IMR-90 (cell line): ENCODE data around the gene CHD2. TPM values are rescaled to one million over a fixed set of nuclear protein-coding genes. Genes with fewer than 3 reads are reported as not detected.

Experiments used
- ATAC-seq: fragments of 200-7000 bp; cut with Tn5 transposase; 2 replicates; pipeline ENCODE4 v1.9.1; 2020; ENCODE audit warnings: low read depth, mild to moderate bottlenecking, moderate library complexity
- BruUV-seq: library from RNA; stranded (reverse); fragments of 400-500 nt; replicated peaks from 2 replicates; lab custom pipeline; 2021; lab: Mats Ljungman, UMichigan
- CTCF ChIA-PET: fragments of 300-600 bp; formaldehyde crosslinking; extraction: SDS; loops from one replicate; lab custom pipeline; 2021; ENCODE audit warnings: antibody characterized with exemption; lab: Yijun Ruan, JAX
- POLR2A ChIA-PET: fragments of 300-600 bp; sonication (Branson Sonifier 250); formaldehyde crosslinking; loops from one replicate; lab custom pipeline; 2022; ENCODE audit warnings: antibody characterized with exemption; ENCODE audit not compliant: unreplicated experiment; lab: Charles Lee
- DNase-seq: peaks from one replicate; pipeline ENCODE4 v3.0.0; 2013
- H2AFZ ChIP-seq: replicated peaks from 2 replicates; pipeline ENCODE3; 2013; ENCODE audit warnings: low read length, mild to moderate bottlenecking; ENCODE audit not compliant: poor library complexity
- H2AK5ac ChIP-seq: 2 replicates; pipeline ENCODE4 v1.6.1; 2013; ENCODE audit warnings: low read depth, low read length, inconsistent platforms
- H2AK9ac ChIP-seq: replicated peaks from 2 replicates; pipeline ENCODE3; 2013; ENCODE audit warnings: mild to moderate bottlenecking, low read depth, low read length, moderate library complexity; ENCODE audit not compliant: poor library complexity
- H2BK120ac ChIP-seq: 2 replicates; pipeline ENCODE4 v1.6.1; 2013; ENCODE audit warnings: low read depth, low read length, inconsistent platforms
- H2BK15ac ChIP-seq: 3 replicates; pipeline ENCODE4 v1.6.1; 2013; ENCODE audit warnings: low read depth, low read length, inconsistent platforms
- H2BK20ac ChIP-seq: 2 replicates; pipeline ENCODE4 v1.6.1; 2013; ENCODE audit warnings: low read depth, mild to moderate bottlenecking, inconsistent platforms, low read length, moderate library complexity
- H2BK5ac ChIP-seq: 2 replicates; pipeline ENCODE4 v1.6.1; 2013; ENCODE audit warnings: mild to moderate bottlenecking, low read depth, low read length, inconsistent platforms; ENCODE audit not compliant: poor library complexity, severe bottlenecking
- H3K14ac ChIP-seq: replicated peaks from 2 replicates; pipeline ENCODE4 v1.6.1; 2013; ENCODE audit warnings: low read depth, low read length, inconsistent platforms
- H3K18ac ChIP-seq: 2 replicates; pipeline ENCODE4 v1.6.1; 2013; ENCODE audit warnings: low read depth, low read length, control low read depth
- H3K23ac ChIP-seq: 2 replicates; pipeline ENCODE4 v1.6.1; 2013; ENCODE audit warnings: low read depth, low read length, inconsistent platforms
- H3K27ac ChIP-seq: 2 replicates; pipeline ENCODE4 v1.5.1; 2013; ENCODE audit warnings: mild to moderate bottlenecking, control low read depth, low read length; ENCODE audit not compliant: insufficient read depth
- H3K27me3 ChIP-seq: 2 replicates; pipeline ENCODE4 v1.6.1; 2013; ENCODE audit warnings: low read length; ENCODE audit not compliant: control insufficient read depth, insufficient read depth
- H3K36me3 ChIP-seq: 2 replicates; pipeline ENCODE4 v1.6.1; 2013; ENCODE audit warnings: low read length, mixed read lengths; ENCODE audit not compliant: control insufficient read depth, insufficient read depth
- H3K4ac ChIP-seq: 2 replicates; pipeline ENCODE4 v1.6.1; 2013; ENCODE audit warnings: low read depth, low read length, inconsistent platforms
- H3K4me1 ChIP-seq: 2 replicates; pipeline ENCODE4 v1.6.1; 2013; ENCODE audit warnings: low read length, mixed read lengths; ENCODE audit not compliant: control insufficient read depth, insufficient read depth
- H3K4me2 ChIP-seq: 2 replicates; pipeline ENCODE4 v1.6.1; 2013; ENCODE audit warnings: low read depth, mild to moderate bottlenecking, control low read depth, low read length, moderate library complexity
- H3K4me3 ChIP-seq: 2 replicates; pipeline ENCODE4 v1.5.1; 2013; ENCODE audit warnings: low read depth, mild to moderate bottlenecking, control low read depth, low read length, moderate library complexity; ENCODE audit not compliant: insufficient read depth
- H3K56ac ChIP-seq: 2 replicates; pipeline ENCODE4 v1.6.1; 2013; ENCODE audit warnings: low read length, inconsistent platforms; ENCODE audit not compliant: insufficient read depth; ENCODE audit errors: extremely low read depth
- H3K79me1 ChIP-seq, 2 experiments: 2 replicates each; pipeline ENCODE4 v1.6.1; 2013; ENCODE audit warnings: low read length in 2 of 2, inconsistent platforms in 1 of 2, low read depth in 1 of 2
- H3K9ac ChIP-seq: 2 replicates; pipeline ENCODE4 v1.6.1; 2013; ENCODE audit warnings: low read depth, low read length, control low read depth
- H3K9me1 ChIP-seq: 2 replicates; pipeline ENCODE4 v1.6.1; 2013; ENCODE audit warnings: low read length, inconsistent platforms; ENCODE audit not compliant: insufficient read depth
- H3K9me3 ChIP-seq: 2 replicates; pipeline ENCODE4 v1.6.1; 2013; ENCODE audit warnings: low read length; ENCODE audit not compliant: control insufficient read depth, insufficient read depth
- H4K20me1 ChIP-seq: 2 replicates; pipeline ENCODE4 v1.6.1; 2013; ENCODE audit warnings: low read length, inconsistent platforms; ENCODE audit not compliant: insufficient read depth
- H4K5ac ChIP-seq: 2 replicates; pipeline ENCODE4 v1.6.1; 2013; ENCODE audit warnings: mild to moderate bottlenecking, low read depth, low read length, control low read depth
- H4K8ac ChIP-seq, 2 experiments: 2 replicates each; pipeline ENCODE4 v1.6.1; 2013; ENCODE audit warnings: low read depth in 2 of 2, low read length in 2 of 2, control low read depth in 1 of 2, inconsistent platforms in 1 of 2
- H4K91ac ChIP-seq: 2 replicates; pipeline ENCODE4 v1.6.1; 2013; ENCODE audit warnings: low read depth, low read length, inconsistent platforms; ENCODE audit not compliant: insufficient read depth
- BHLHE40 ChIP-seq: fragments of 150-350 bp; IDR thresholded peaks from 2 replicates; pipeline ENCODE4 v1.6.1; 2016; ENCODE audit warnings: mild to moderate bottlenecking, low read depth, low read length
- CHD1 ChIP-seq: IDR thresholded peaks from 2 replicates; pipeline ENCODE4 v1.6.1; 2012; ENCODE audit warnings: low read depth, low read length, improper control_type of control experiment
- FOS ChIP-seq: fragments of 150-350 bp; IDR thresholded peaks from 2 replicates; pipeline ENCODE4 v1.6.1; 2016; ENCODE audit warnings: low read depth, low read length
- MAZ ChIP-seq: IDR thresholded peaks from 2 replicates; pipeline ENCODE4 v1.6.1; 2012; ENCODE audit warnings: low read depth, mild to moderate bottlenecking, low read length, improper control_type of control experiment, moderate library complexity, borderline replicate concordance
- POLR2A ChIP-seq: IDR thresholded peaks from 2 replicates; pipeline ENCODE4 v1.6.1; 2012; ENCODE audit warnings: mild to moderate bottlenecking, low read depth, low read length
- RAD21 ChIP-seq: IDR thresholded peaks from 2 replicates; pipeline ENCODE4 v1.6.1; 2012; ENCODE audit warnings: low read length, improper control_type of control experiment
- RCOR1 ChIP-seq: IDR thresholded peaks from 2 replicates; pipeline ENCODE4 v1.6.1; 2012; ENCODE audit warnings: mild to moderate bottlenecking, low read length, improper control_type of control experiment; ENCODE audit not compliant: insufficient replicate concordance
- RFX5 ChIP-seq: IDR thresholded peaks from 2 replicates; pipeline ENCODE4 v1.8.0; 2012; ENCODE audit warnings: low read depth, mild to moderate bottlenecking, low read length, moderate library complexity
- WGBS, 2 experiments: methylation state at CpG; one replicate each; pipeline versions ENCODE4 v1.1.5 to v1.1.7; 2013; ENCODE audit warnings: missing lambda C conversion rate in 2 of 2; ENCODE audit not compliant: insufficient read length in 1 of 2; ENCODE audit errors: extremely low coverage in 2 of 2; 5-methylcytosine and 5-hydroxymethylcytosine counted together
- dilution Hi-C: fragments of 300-500 bp; cut with HindIII; formaldehyde crosslinking; loops from one replicate; pipeline ENCODE4 v1.14.3; 2018; ENCODE audit warnings: low sequenced_read_pairs; ENCODE audit not compliant: unreplicated experiment
- in situ Hi-C: fragments of 300-500 bp; cut with MboI; formaldehyde crosslinking; loops from 3 replicates; pipeline ENCODE4 v1.14.3; 2019; ENCODE audit warnings: low sequenced_read_pairs, inconsistent platforms, mixed read lengths
- intact Hi-C: fragments of 100-400 bp; cut with micrococcal nuclease; formaldehyde crosslinking; loops from 2 replicates; pipeline ENCODE4 v1.10.0; 2022
- polyA plus RNA-seq, 3 experiments: library from polyadenylated mRNA; depleted of rRNA; stranded (reverse); fragments of >200 nt; gene quantifications; 2 replicates each; pipeline ENCODE4 v1.2.3, GENCODE V29; 2012; ENCODE audit warnings: low replicate concordance in 1 of 3
- total RNA-seq: library from RNA; depleted of rRNA; stranded (reverse); fragments of >200 nt; gene quantifications from 2 replicates; pipeline ENCODE4 v1.2.3, GENCODE V29; 2012

Gene CHD2
- total and polyA plus RNA-seq, 2 of the 4 experiments (the other 2 are of a cell fraction) = 44.9 to 64.7 TPM

DNA sequence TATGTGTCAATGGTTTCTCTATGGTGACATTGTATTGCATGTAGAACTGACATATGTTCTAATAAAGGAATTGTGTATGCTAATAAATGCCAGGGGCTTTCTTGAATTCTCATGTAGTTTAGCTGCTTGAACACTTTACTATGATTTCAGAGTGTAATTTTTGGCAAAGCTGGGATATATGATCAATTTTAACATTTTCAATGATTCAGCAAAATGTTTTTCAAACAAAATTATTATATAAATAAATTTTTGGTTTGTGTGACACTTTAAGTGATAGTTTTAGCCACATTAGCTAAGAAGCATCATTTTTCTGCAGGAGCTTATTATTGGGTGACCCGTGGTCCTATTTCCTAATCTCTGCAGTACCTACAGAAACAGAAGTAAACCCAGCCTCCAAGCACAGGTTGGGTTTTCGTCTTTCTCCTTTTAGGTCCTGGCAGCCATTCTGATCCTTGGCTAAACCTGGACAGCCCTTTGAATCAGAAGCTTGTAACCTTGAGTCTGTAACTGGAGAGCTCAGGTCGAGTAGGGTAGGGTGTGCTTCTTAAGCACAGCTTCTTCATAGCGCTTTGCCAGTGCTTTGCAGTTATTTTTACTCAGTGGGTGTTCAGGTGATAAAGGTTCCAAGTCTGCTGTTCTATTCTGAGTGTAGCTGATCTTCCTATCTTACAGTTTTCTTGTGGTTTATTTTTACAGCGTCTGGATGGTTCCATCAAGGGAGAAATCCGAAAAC is 74.2 kb downstream of the CHD2 start:
- Histone ChIP-seq H3K9me1 (peaks cover 2% of the 10 kb centered on the region; the same call in 1 of the 2 replicates), H3K14ac (no peak overlapping the region), H3K4me2 (no peak overlapping the region), H2AK5ac (no peak overlapping the region), H2AFZ (no peak overlapping the region), H3K36me3 (peaks cover 49% of the 10 kb centered on the region), H3K4me3 (no peak overlapping the region), H3K27me3 (no peaks in the 10 kb centered on the region), H2BK20ac (no peak overlapping the region), H3K9ac (no peak overlapping the region), H3K23ac (no peak overlapping the region), H2BK5ac (no peak overlapping the region), H3K56ac (no peak overlapping the region), H2AK9ac (no peak overlapping the region), H3K4me1 (peaks cover 3% of the 10 kb centered on the region), H2BK120ac (no peak overlapping the region), H2BK15ac (no peak overlapping the region), H3K18ac (no peak overlapping the region), H4K20me1 (peaks cover 3% of the 10 kb centered on the region; the same call in 1 of the 2 replicates), H4K5ac (no peak overlapping the region), H3K4ac (no peak overlapping the region), H3K9me3 (no peaks in the 10 kb centered on the region), H3K79me1 (peaks cover 22 to 58% of the 10 kb centered on the region in 2 experiments), H4K91ac (no peak overlapping the region), H4K8ac (no peak overlapping the region), H3K27ac (no peak overlapping the region)
- dilution Hi-C loops (no loop called here), in situ Hi-C loops (no loop called here), intact Hi-C loops (loop anchor here (5.0 kb wide), 1 partner anchor 177 kb away; no protein-coding TSS in a partner anchor)
- ATAC-seq = no peak
- WGBS, 2 experiments = 92% methylated on average over 2 of the region's 6 CpGs; no CpG with 5 or more reads in 1 of the 2 experiments
- TF ChIP-seq MAZ = no peak
- TF ChIP-seq FOS = no peak
- TF ChIP-seq RCOR1 = no peak
- no peak for TF ChIP-seq CHD1
- TF ChIP-seq RAD21 = no peak
- TF ChIP-seq BHLHE40 = no peak
- TF ChIP-seq RFX5 = no peak
- TF ChIP-seq POLR2A = no peak
- CTCF ChIA-PET = no interaction called here
- no peak for DNase-seq
- no TSS peak for BruUV-seq
- POLR2A ChIA-PET = no interaction called here
